ENCODE results near the gene SEZ6L.
"Not testable (repeated sequence)": the region's sequence is repeated elsewhere in the genome, so short reads cannot be mapped to it uniquely, and the experiment has no call there.

Gene SEZ6L

GRCh38 chr22:26406118-26406517 lies 236.9 kb downstream of the SEZ6L start:
- Histone ChIP-seq H4K20me1 (no peaks in the 10 kb centered on the region), H3K4me3 (no peak overlapping the region), H3K27me3 (no peaks in the 10 kb centered on the region), H3K27ac (no peak overlapping the region), H3K4me1 (peaks cover 35% of the 10 kb centered on the region), H3K36me3 (no peaks in the 10 kb centered on the region), H3K9ac (no peak overlapping the region), H3K4me2 (no peak overlapping the region), H3K9me3 (no peaks in the 10 kb centered on the region)
- no peak for TF ChIP-seq Cebpa-rat (IDR thresholded peaks at IDR 0.05)

- H4K20me1 ChIP-seq, H3K36me3 ChIP-seq, H3K27me3 ChIP-seq, H3K9ac ChIP-seq, H3K4me3 ChIP-seq, H3K27ac ChIP-seq, H3K9me3 ChIP-seq: not testable (repeated sequence)
- H3K4me2 ChIP-seq, result 0 out of 2 replicates have a peak overlapping the region, but pooled peaks have one; percentile 5
- peaks cover 35% of the 10 kb centered on the region for H3K4me1 ChIP-seq
Observed at GRCh38 chr22:26408562-26409220, 239.4 kb downstream of the SEZ6L start.

GRCh38 chr22:26409719-26410335 lies 240.6 kb downstream of the SEZ6L start:
- Histone ChIP-seq H3K4me3 (no peak overlapping the region), H4K20me1 (no peaks in the 10 kb centered on the region), H3K9ac (no peak overlapping the region), H3K4me1 (peaks cover 24% of the 10 kb centered on the region), H3K36me3 (no peaks in the 10 kb centered on the region), H3K4me2 (no peak overlapping the region), H3K27ac (no peak overlapping the region), H3K9me3 (no peaks in the 10 kb centered on the region), H3K27me3 (no peaks in the 10 kb centered on the region)
- no peak for TF ChIP-seq Cebpa-rat (IDR thresholded peaks at IDR 0.05)

DNA sequence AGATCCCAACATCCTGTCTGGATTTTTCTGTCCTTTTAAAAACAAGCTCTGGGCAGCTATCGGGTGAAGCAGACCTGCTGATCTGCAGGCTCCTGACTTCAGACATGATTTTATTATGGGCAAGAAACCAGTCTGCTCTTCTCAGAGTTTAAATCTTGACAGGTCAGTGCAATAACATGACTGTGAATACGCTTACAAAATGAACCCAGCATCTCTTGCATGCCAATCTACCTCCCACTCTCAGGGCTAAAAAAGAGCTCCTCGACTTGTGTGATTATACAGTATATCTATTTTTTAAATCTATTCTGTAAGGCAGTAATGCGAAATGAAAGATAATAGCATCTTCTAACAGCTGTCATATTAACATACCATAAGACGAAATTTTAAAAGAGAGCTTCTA lies 241.1 kb downstream of the SEZ6L start:
- H3K27ac ChIP-seq, result no peak overlapping the region
- H3K36me3 ChIP-seq, result no peaks in the 10 kb centered on the region
- no peaks in the 10 kb centered on the region for H3K9me3 ChIP-seq
- no peak overlapping the region for H3K9ac ChIP-seq
- peaks cover 19% of the 10 kb centered on the region for H3K4me1 ChIP-seq
- no peaks in the 10 kb centered on the region for H4K20me1 ChIP-seq
- no peaks in the 10 kb centered on the region for H3K27me3 ChIP-seq
- TF ChIP-seq Cebpa-rat (IDR thresholded peaks at IDR 0.05), result no peak
- no peak overlapping the region for H3K4me3 ChIP-seq
- no peak overlapping the region for H3K4me2 ChIP-seq

DNA sequence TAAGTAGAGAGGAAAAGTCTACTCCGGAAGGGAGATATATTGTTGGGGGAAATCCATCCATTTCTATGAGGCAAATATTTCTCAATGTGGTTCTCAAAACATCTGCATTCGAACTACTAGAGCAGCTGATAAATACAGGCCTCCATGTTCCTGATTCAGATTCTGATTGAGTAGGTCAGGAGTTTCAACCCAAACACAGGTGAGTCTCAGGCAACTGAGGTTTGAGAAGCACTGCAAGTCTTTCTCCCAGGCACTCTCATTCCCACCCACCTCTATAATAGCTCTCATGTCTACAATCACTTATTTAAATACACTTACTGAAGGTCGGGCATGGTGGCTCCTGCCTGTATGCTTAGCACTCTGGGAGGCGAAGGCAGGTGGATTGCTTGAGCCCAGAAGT lies 245.1 kb downstream of the SEZ6L start:
- Histone ChIP-seq H3K9ac (no peak overlapping the region), H4K20me1 (no peaks in the 10 kb centered on the region), H3K36me3 (no peaks in the 10 kb centered on the region), H3K4me1 (no peaks in the 10 kb centered on the region), H3K27ac (no peak overlapping the region), H3K9me3 (no peaks in the 10 kb centered on the region), H3K4me3 (no peak overlapping the region), H3K27me3 (no peaks in the 10 kb centered on the region), H3K4me2 (no peak overlapping the region)
- no peak for TF ChIP-seq Cebpa-rat (IDR thresholded peaks at IDR 0.05)

GRCh38 chr22:26416256-26416655 lies 247.0 kb downstream of the SEZ6L start:
- Histone ChIP-seq H3K27ac (no peak overlapping the region), H3K4me2 (no peak overlapping the region), H4K20me1 (no peaks in the 10 kb centered on the region), H3K9me3 (no peaks in the 10 kb centered on the region), H3K9ac (no peak overlapping the region), H3K36me3 (no peaks in the 10 kb centered on the region), H3K4me1 (no peaks in the 10 kb centered on the region), H3K27me3 (no peaks in the 10 kb centered on the region), H3K4me3 (no peak overlapping the region)
- no peak for TF ChIP-seq Cebpa-rat (IDR thresholded peaks at IDR 0.05)

- TF ChIP-seq Cebpa-rat (IDR thresholded peaks at IDR 0.05), result no peak
- Histone ChIP-seq H3K27me3 (no peaks in the 10 kb centered on the region), H4K20me1 (no peaks in the 10 kb centered on the region), H3K4me1 (no peaks in the 10 kb centered on the region), H3K27ac (no peak overlapping the region), H3K4me2 (no peak overlapping the region), H3K36me3 (no peaks in the 10 kb centered on the region), H3K9ac (no peak overlapping the region), H3K4me3 (no peak overlapping the region), H3K9me3 (no peaks in the 10 kb centered on the region)
Observed at GRCh38 chr22:26416670-26417276, 247.5 kb downstream of the SEZ6L start.

GRCh38 chr22:26417406-26417805 lies 248.1 kb downstream of the SEZ6L start:
- H3K4me3 ChIP-seq, result no peak overlapping the region
- H4K20me1 ChIP-seq, result no peaks in the 10 kb centered on the region
- no peak overlapping the region for H3K27ac ChIP-seq
- H3K27me3 ChIP-seq, result no peaks in the 10 kb centered on the region
- no peaks in the 10 kb centered on the region for H3K36me3 ChIP-seq
- peaks cover under 1% of the 10 kb centered on the region; the same call in 1 of the 2 replicates for H3K9me3 ChIP-seq
- no peak for TF ChIP-seq Cebpa-rat (IDR thresholded peaks at IDR 0.05)
- H3K4me2 ChIP-seq, result no peak overlapping the region
- no peak overlapping the region for H3K9ac ChIP-seq
- H3K4me1 ChIP-seq, result no peaks in the 10 kb centered on the region

GRCh38 chr22:26418620-26419019 lies 249.4 kb downstream of the SEZ6L start:
- Histone ChIP-seq H3K36me3 (no peaks in the 10 kb centered on the region), H3K4me1 (no peaks in the 10 kb centered on the region), H3K4me2 (no peak overlapping the region), H4K20me1 (no peaks in the 10 kb centered on the region), H3K27ac (no peak overlapping the region), H3K9me3 (peaks cover 13% of the 10 kb centered on the region), H3K27me3 (no peaks in the 10 kb centered on the region), H3K4me3 (no peak overlapping the region), H3K9ac (no peak overlapping the region)
- no peak for TF ChIP-seq Cebpa-rat (IDR thresholded peaks at IDR 0.05)

DNA sequence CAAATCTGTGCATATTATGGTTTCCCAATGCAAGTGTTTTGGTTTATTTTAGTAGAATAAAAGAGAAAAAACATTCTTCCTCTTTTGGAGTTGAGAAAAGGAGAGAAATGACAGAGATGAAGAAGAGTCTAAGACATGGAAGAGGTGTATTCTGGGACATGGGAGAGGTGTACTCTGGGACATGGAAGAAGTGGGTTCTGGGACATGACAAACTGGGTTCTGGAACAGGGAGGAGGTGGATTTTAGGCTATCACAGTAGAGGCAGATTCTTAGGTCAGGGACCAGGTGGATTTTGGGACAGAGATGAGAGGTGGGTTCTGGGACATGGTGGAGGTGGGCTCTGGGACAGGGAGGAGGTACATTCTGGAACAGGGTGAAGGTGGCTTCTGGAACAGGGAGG lies 257.7 kb downstream of the SEZ6L start:
- peaks cover 22% of the 10 kb centered on the region for H4K20me1 ChIP-seq

More for the DNA sequence above, 257.7 kb downstream of the SEZ6L start:
- Histone ChIP-seq H3K4me1 (peaks cover 34% of the 10 kb centered on the region), H3K4me3 (no peak overlapping the region), H3K36me3 (no peaks in the 10 kb centered on the region), H3K4me2 (no peak overlapping the region), H3K9me3 (peaks cover 15% of the 10 kb centered on the region), H3K27ac (no peak overlapping the region), H3K27me3 (no peaks in the 10 kb centered on the region), H3K9ac (no peak overlapping the region)
- no peak for TF ChIP-seq Cebpa-rat (IDR thresholded peaks at IDR 0.05)

All from BLaER1 (cell line).